Activated T-cell treated with anti-CD3 and anti-CD28 coated beads, Interleukin-2, amount 50 U/mL, for 4 hours (primary cell): ENCODE data around the gene SRD5A1. TPM values are rescaled to one million over a fixed set of nuclear protein-coding genes. Genes with fewer than 3 reads are reported as not detected.

Experiments used
- ATAC-seq, 2 donors: fragments of 200-7000 bp; cut with Tn5 transposase; one replicate each; pipeline ENCODE4 v1.10.0; 2021
- DNase-seq: peaks from one replicate; pipeline ENCODE4 v3.0.0-alpha.2; 2020
- H3K27me3 Mint-ChIP-seq: one replicate; pipeline ENCODE4 v1.8.0; 2021; ENCODE audit warnings: low read depth, mixed read lengths
- H3K36me3 Mint-ChIP-seq: one replicate; pipeline ENCODE4 v1.8.0; 2022; ENCODE audit warnings: mixed read lengths; ENCODE audit not compliant: insufficient read depth
- H3K4me1 Mint-ChIP-seq: one replicate; pipeline ENCODE4 v1.8.0; 2021; ENCODE audit warnings: low read depth, mixed read lengths
- H3K4me3 Mint-ChIP-seq: one replicate; pipeline ENCODE4 v1.8.0; 2021; ENCODE audit warnings: mild to moderate bottlenecking, moderate library complexity, mixed read lengths
- H3K9me3 Mint-ChIP-seq: one replicate; pipeline ENCODE4 v1.8.0; 2021; ENCODE audit warnings: mixed read lengths
- total RNA-seq, 3 donors: library from RNA; stranded (reverse); gene quantifications; one replicate each; pipeline ENCODE4 v1.2.1, GENCODE V29; 2021

SRD5A1 gene
- total RNA-seq, 3 donors from 2014 or later, result 7.1 to 9.6 (median 8.8) TPM

DNA sequence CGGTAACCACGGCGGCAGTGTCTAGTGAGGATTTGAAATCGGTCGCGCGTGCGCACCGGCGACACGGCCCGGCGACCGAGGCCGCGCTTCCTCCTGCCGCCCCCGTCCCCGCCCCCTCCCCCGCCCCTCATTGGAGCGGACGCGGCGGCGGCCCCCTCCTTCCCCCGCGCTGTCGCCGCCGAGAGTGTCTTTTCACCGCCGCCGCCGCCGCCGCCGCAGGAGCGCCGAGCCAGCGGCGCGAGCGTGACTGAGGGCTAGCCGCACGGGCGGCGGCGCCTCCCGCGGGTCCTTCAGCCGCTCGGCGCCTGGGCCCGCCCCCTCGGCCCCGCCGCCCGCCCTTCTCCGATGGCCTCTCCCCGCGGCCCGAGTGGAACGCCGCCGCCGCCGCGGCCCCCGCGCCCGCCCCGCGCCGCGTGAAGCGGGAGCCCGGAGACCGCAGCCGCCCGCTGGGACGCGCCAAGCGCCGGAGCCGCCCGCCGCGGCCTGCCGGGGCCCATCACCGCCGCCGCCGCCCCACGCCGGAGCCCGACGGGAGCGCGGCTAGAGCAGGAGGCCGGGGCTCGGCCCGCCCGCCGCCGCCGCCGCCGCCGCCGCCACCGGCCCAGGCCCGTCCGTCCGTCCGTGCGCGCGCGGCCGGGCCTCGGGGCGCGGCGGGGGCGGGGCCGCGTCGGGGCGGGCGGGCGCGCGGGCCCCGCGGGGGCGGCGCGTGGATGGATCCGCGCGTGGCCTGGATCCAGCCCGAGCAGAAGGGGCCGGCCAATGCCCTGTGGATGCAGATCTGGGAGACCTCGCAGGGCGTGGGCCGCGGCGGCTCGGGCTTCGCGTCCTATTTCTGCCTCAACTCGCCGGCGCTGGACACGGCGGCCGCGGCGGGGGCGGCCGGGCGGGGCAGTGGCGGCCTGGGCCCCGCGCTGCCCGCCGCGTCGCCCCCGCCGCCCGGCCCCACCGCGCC is 80.3 kb downstream of the SRD5A1 start, which contains the start of gene TENT4A:
TENT4A (plus strand) TSS at position 159 of the 952 bp plus-strand sequence; CDS start at position 711, 552 bp downstream.
- Mint-ChIP-seq H3K27me3 (no peaks in the 10 kb centered on the region), H3K36me3 (peaks cover under 1% of the 10 kb centered on the region), H3K9me3 (no peaks in the 10 kb centered on the region), H3K4me1 (peaks cover 40% of the 10 kb centered on the region), H3K4me3 (peak within 1 kb of the TSS; percentile 88)
- DNase-seq (no peak), ATAC-seq (peak; percentile 48 to 49)

DNA sequence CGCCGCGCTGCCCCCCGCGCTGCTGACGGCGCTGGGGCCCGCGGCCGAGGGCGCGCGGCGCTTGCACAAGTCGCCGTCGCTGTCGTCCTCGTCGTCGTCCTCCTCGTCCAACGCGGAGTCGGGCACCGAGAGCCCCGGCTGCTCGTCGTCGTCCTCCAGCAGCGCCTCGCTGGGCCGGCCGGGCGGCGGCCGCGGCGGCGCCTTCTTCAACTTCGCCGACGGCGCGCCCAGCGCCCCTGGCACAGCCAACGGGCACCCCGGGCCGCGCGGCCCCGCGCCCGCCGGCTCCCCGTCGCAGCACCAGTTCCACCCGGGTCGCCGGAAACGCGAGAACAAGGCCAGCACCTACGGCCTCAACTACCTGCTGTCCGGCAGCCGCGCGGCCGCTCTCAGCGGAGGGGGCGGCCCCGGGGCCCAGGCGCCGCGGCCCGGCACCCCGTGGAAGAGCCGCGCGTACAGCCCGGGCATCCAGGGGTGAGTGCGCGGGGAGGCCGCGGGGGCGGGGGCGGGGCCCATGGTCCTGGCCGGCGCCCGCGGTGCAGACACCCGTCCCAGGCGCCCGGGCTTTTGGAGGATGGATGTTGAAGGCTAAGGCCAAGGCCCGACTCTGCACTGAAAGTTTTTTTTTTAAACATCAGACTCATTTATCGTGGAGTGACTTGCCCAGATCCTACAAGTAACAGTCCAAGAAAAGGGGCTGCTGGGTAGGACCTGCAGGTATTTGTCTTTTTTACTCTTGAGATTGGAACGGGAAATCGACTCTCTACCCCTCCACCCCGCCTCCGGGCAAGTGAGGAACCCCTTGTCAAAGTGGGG is 81.2 kb downstream of the SRD5A1 start:
- Mint-ChIP-seq H3K27me3 (no peaks in the 10 kb centered on the region), H3K36me3 (peaks cover 6% of the 10 kb centered on the region), H3K4me3 (peak overlapping the region; percentile 88), H3K4me1 (peaks cover 47% of the 10 kb centered on the region), H3K9me3 (no peaks in the 10 kb centered on the region)
- ATAC-seq (no peak), DNase-seq (no peak)

GRCh38 chr5:6715271-6715670 is 82.0 kb downstream of the SRD5A1 start:
- peak overlapping the region; percentile 88 for H3K4me3 Mint-ChIP-seq
- peaks cover 56% of the 10 kb centered on the region for H3K4me1 Mint-ChIP-seq
- ATAC-seq (no peak), DNase-seq (no peak)
- H3K9me3 Mint-ChIP-seq, result no peaks in the 10 kb centered on the region
- H3K27me3 Mint-ChIP-seq, result no peaks in the 10 kb centered on the region
- H3K36me3 Mint-ChIP-seq, result peaks cover 6% of the 10 kb centered on the region

- DNase-seq (no peak), ATAC-seq (no peak)
- Mint-ChIP-seq H3K4me3 (peak overlapping the region; percentile 88), H3K27me3 (no peaks in the 10 kb centered on the region), H3K4me1 (peaks cover 60% of the 10 kb centered on the region), H3K9me3 (no peaks in the 10 kb centered on the region), H3K36me3 (peaks cover 6% of the 10 kb centered on the region)
These were observed 82.8 kb downstream of the SRD5A1 start for GRCh38 chr5:6715758-6716628.

DNA sequence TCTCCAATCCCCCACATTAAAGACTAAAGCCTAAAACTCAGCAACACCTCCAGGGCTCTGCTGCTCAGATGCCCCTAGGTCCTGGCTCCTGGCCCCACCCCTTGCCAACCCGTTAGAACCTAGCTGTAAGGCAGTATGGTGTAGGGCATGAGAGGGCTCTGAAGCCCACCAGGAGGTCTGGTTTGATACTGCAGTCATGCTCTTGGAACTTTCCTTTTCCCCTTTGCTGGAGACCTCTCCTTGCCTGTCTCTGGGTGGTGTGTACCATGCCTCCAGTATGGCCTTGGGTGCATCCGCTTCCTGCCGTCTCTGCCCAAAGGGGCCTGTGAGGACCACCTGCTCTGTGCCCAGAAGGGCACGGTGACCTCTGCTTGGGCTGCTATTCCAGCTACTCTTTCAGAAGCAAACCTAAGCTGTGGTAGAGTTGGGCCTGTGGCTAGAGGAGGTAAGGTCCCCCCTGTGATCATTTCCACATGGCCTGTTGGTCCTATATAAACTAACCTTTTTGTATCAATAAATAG is 83.4 kb downstream of the SRD5A1 start:
- H3K9me3 Mint-ChIP-seq, result no peaks in the 10 kb centered on the region
- H3K4me3 Mint-ChIP-seq, result peak overlapping the region; percentile 88
- peaks cover 66% of the 10 kb centered on the region for H3K4me1 Mint-ChIP-seq
- DNase-seq, result no peak
- ATAC-seq, result no peak
- peaks cover 6% of the 10 kb centered on the region for H3K36me3 Mint-ChIP-seq
- no peaks in the 10 kb centered on the region for H3K27me3 Mint-ChIP-seq

DNA sequence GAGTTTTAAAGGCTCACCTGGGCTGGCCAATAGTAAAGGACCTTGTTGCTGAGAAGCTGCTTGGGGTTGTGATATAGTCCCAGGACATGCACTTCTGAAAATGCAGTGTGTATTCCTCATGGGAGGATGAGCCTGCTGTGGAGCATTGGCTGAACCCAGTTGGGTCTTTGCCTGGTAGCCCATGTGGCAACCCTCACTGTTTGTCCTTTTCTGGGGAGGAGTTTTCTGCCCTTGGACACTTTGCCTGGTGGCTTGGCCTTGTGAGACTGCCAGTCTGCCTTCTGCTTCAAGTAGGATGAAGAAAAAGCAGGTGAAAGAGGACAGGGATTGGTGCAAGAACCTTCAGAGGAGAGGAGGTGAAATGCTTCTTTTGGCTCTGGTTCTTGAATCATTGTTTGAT is 84.0 kb downstream of the SRD5A1 start:
- peaks cover 68% of the 10 kb centered on the region for H3K4me1 Mint-ChIP-seq
- no peak for DNase-seq
- peak overlapping the region; percentile 31 for H3K4me3 Mint-ChIP-seq
- ATAC-seq, result no peak
- peaks cover 6% of the 10 kb centered on the region for H3K36me3 Mint-ChIP-seq
- H3K27me3 Mint-ChIP-seq, result no peaks in the 10 kb centered on the region
- no peaks in the 10 kb centered on the region for H3K9me3 Mint-ChIP-seq

DNA sequence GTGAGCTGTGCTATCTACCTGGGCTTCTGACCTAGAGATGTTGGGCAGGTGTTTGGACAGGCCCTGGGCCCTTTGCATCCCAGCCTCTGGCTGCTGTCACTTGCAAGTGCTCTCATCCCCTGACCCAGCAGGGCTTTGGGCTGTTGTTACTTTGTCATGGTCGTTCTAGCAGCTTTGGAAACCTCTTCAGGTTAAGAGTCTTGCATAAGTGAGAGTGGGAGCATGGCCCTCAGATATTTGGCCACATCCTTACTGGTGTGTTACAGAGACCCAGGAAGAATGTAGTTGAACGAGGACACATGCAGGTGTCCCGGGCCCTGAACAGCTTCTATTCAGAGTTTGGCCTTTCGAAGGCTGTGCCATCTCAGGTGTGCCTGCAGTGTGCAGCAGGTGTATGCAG is 84.4 kb downstream of the SRD5A1 start:
- ATAC-seq (no peak), DNase-seq (no peak)
- Mint-ChIP-seq H3K27me3 (no peaks in the 10 kb centered on the region), H3K4me3 (peak overlapping the region; percentile 31), H3K9me3 (no peaks in the 10 kb centered on the region), H3K36me3 (peaks cover 6% of the 10 kb centered on the region), H3K4me1 (peaks cover 72% of the 10 kb centered on the region)

DNA sequence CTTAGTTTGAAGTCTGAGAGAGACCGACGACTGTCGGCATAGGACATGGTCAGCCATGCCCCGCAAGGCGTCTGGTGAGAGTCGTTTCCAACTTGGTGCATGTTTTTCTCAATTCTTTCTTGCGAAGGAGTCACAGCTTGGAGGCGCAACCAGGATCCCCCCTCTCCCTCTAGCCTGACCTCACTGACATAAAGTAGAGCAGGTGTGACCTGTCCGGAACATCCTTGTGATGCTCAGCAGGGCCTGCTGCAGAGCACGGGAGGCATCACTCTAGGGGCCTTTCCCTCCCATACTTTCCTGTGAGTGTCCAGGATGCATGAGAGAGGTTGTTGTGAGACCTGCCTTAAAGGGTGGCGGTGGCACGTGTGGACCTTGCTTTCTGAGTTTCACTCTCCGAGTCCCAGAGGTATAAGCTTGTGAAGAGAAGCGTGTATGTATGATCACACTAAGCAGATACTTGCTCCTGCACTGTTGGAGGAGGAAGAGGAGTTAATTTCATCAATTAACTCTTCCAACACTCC is 85.0 kb downstream of the SRD5A1 start:
- H3K27me3 Mint-ChIP-seq, result no peaks in the 10 kb centered on the region
- peaks cover 6% of the 10 kb centered on the region for H3K36me3 Mint-ChIP-seq
- peaks cover 76% of the 10 kb centered on the region for H3K4me1 Mint-ChIP-seq
- H3K4me3 Mint-ChIP-seq, result peak overlapping the region; percentile 10
- no peak for ATAC-seq
- no peak for DNase-seq
- no peaks in the 10 kb centered on the region for H3K9me3 Mint-ChIP-seq

DNA sequence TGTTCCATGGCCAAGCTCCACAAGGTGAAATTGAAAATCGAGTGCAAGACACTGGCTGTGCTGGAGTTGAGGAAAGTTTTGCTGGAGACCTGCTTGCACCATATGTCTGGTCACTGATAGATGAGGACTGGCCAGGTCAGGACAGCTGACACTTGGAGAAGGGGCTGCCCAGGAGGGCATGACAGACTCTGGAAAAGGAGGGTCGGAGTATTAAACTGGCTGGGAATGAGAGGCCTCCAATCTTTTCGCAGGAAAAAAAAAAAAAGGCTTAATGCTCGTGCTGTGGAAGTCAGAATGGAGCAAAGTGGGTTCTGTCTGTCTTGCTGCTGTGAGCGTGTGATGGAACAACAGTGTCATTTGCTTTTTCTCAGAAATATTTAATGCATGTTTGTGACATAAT is 85.5 kb downstream of the SRD5A1 start:
- DNase-seq (no peak), ATAC-seq (no peak)
- peaks cover 10% of the 10 kb centered on the region for H3K36me3 Mint-ChIP-seq
- no peaks in the 10 kb centered on the region for H3K27me3 Mint-ChIP-seq
- peaks cover 81% of the 10 kb centered on the region for H3K4me1 Mint-ChIP-seq
- no peak overlapping the region for H3K4me3 Mint-ChIP-seq
- H3K9me3 Mint-ChIP-seq, result no peaks in the 10 kb centered on the region

DNA sequence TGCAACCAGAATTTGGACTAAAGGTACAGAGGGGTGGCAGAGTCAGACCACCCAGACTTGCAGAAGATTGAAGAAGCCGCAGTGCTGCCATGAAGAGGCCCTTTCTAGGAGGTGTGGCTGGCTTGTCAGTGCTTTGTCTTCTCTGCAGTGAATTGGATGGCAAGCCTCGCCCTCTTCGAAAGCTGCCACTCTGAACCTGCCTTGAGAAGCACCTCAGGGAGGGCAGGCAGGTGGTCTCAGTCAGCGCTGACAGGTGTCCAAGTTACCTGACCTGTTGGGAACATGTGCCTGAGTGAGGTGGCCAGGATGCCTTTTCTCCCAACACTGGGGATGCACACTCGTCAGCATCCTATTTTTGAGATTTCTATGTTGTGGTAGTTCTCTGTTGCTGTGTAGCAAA is 86.2 kb downstream of the SRD5A1 start:
- ATAC-seq, result no peak
- peaks cover 88% of the 10 kb centered on the region for H3K4me1 Mint-ChIP-seq
- no peaks in the 10 kb centered on the region for H3K27me3 Mint-ChIP-seq
- no peaks in the 10 kb centered on the region for H3K9me3 Mint-ChIP-seq
- H3K4me3 Mint-ChIP-seq, result no peak overlapping the region
- no peak for DNase-seq
- peaks cover 16% of the 10 kb centered on the region for H3K36me3 Mint-ChIP-seq

GRCh38 chr5:6719896-6720560 is 86.8 kb downstream of the SRD5A1 start:
- DNase-seq (no peak), ATAC-seq (no peak)
- Mint-ChIP-seq H3K4me1 (peaks cover 93% of the 10 kb centered on the region), H3K4me3 (no peak overlapping the region), H3K27me3 (no peaks in the 10 kb centered on the region), H3K9me3 (no peaks in the 10 kb centered on the region), H3K36me3 (peaks cover 17% of the 10 kb centered on the region)

- Mint-ChIP-seq H3K4me3 (no peak overlapping the region), H3K36me3 (peaks cover 17% of the 10 kb centered on the region), H3K27me3 (no peaks in the 10 kb centered on the region), H3K9me3 (no peaks in the 10 kb centered on the region), H3K4me1 (peaks cover 92% of the 10 kb centered on the region)
- ATAC-seq, result no peak
- DNase-seq, result no peak
These were observed 87.3 kb downstream of the SRD5A1 start for GRCh38 chr5:6720561-6720921.

- Mint-ChIP-seq H3K36me3 (peaks cover 19% of the 10 kb centered on the region), H3K4me1 (peaks cover 91% of the 10 kb centered on the region), H3K4me3 (peak overlapping the region; percentile 56)
These were observed 88.2 kb downstream of the SRD5A1 start for GRCh38 chr5:6721442-6721841.

More at GRCh38 chr5:6721442-6721841, 88.2 kb downstream of the SRD5A1 start:
- no peaks in the 10 kb centered on the region for H3K27me3 Mint-ChIP-seq
- no peaks in the 10 kb centered on the region for H3K9me3 Mint-ChIP-seq
- ATAC-seq (no peak), DNase-seq (no peak)
